Caki2 (cell line): Measurements from ENCODE around the gene SERBP1. TPM values are rescaled to one million over a fixed set of nuclear protein-coding genes. Genes with fewer than 3 reads are reported as not detected.
A peak's percentile ranks its signal among the peaks of the same experiment; 100 is the strongest.

Source experiments
- DNase-seq: peaks from one replicate; pipeline ENCODE4 v3.0.0-alpha.2; 2015; ENCODE audit warnings: low read depth
- in situ Hi-C: cut with HindIII; loops from 2 replicates; pipeline ENCODE4 v1.10.0; 2016; ENCODE audit warnings: low sequenced_read_pairs, low pct_unique_long_range_greater_than_20kb, mixed read lengths
- total RNA-seq: library from RNA; depleted of rRNA; stranded (reverse); fragments of >200 nt; shearing (Covaris generic); gene quantifications from 2 replicates; pipeline ENCODE4 v1.2.3, GENCODE V29; 2014; ENCODE audit warnings: low replicate concordance; rRNA removed

The SERBP1 gene
- 185 and 196 TPM in 2 replicates for total RNA-seq

DNA sequence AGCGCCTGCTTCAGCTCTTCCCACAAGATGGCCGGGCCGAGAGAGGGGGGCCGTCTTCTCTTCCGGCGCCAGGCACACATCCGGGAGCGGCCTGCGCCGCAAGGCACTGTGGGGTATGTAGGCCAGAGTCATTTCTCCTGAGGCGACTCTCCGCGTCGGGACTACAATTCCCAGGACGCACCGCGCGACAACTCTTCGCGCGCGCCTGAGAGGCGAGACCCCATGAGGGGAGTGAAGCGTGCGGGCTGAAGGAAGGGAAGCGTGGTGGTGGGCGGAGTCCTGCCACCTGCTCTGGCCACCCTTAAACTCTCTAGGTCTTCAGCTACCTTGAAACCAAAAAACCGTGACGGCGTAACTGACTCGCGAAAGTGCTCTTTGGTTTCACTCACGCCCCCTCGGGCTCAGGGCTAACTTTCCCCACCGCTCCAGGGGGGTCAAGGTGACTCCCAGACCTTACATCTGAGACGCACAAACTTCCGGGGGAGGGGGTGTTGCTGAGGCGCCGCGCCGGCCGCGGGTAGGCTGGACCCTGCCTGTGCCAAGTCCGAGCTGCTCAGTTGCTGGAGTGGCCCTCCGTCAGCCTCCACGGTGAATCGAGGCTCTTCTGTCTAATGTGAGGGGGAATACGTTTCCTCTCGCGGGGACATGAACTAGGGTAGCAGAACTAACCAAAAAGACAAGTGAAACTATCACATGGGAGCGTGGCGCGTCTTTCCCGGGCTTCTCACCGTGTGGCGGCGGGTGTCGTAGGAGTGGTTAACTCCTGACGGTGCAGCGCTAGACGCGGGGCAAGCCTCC is at the start of gene SERBP1:
SERBP1 (minus strand) TSS at position 45 of the 798 bp plus-strand sequence. CDS start 102 bp downstream, outside the sequence.
- peak; percentile 98 for DNase-seq
- in situ Hi-C loops: no loop called here

DNA sequence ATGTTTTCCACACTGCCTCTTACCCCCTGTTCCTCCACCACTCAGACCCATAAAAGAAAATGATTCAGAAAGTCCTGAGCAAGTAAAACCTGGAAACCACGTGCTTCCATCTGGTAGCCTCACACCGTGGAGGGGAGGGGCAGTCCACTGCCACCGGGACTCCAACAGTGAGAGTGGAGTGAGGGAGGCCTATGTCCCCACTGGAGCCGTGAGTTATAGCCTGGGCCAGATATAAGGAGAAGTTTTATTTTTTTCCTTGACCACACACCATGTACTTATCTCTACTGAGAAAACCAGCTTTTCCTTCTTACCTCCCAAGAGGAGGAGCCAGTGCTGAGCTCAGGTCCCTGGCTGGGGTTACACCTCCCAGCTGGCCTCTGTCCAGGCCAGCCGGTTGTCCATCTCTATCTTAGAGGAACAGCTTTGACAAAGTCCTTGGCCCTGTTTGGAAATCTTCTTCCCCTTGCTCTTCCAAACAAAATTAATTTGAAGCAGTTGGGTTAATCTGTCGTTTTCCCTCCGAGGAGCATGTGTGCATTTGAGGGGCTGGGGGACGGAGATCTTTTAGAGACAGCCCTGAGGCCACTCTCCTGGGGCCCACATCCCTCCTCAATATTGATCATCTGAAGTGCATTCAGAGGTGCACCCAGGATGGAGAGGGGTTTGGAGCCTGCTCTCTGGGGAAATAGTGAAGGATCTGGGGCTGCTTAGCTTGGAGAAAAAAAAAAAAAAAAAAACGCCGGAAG is 49.1 kb upstream of the SERBP1 start:
- no peak for DNase-seq
- in situ Hi-C loops: no loop called here

DNA sequence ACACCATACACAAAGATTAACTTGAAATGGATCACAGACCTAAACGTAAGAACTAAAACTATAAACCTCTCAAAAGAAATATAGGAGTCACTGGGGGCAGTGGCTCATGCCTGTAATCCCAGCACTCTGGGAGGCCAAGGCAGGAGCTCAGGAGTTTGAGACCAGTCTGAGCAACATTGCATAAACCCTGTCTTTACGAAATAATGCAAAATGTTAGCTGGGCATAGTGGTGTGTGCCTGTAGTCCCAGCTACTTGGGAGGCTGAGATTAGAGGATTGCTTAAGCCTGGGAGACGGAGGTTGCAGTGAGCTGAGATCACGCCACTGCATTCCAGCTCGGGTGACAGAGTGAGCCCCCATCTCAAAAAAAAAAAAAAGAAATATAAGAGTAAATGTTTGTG is 46.7 kb upstream of the SERBP1 start:
- in situ Hi-C loops: no loop called here
- DNase-seq: no peak

DNA sequence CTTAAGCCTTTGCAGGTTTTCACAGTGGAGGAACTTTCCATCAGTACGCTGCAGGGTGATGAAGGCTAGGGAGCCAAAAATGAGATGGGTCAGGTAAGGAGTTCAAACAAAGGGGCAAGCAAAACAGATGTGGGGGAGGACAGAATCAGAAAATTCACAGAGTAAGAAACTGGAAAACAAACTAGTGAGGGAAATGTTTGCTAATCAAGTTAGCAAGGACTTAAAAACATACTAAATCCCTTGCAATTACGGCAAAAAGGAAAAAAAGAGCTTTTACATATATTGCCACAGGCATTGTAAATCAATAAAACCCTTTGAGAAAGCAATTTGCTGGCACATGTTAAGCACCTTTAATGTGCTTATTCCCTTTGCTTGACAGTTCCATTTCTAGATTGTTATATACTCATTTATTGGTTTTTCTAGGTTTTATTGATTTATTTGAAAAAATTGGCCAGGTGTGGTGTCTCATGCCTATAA is 45.8 kb upstream of the SERBP1 start:
- in situ Hi-C loops: no loop called here
- no peak for DNase-seq

DNA sequence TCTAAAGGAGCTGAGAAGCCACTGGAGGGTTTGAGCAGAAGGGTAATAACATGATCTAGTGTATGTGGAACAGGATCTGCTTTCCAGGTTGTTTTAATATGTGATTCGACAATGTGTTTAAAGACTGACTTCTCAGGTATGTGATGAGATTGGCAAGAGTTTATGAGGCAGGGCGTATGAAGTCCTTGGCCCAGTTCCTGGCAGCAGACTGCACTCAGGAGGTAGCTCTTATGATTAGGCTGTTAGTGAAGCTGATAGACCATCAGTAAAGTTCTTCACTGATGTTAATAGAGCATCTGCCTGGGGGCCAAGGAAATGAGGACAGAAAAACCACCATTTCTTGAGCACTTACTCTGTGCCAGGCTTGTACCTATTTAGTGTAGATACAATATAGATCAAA is 41.9 kb upstream of the SERBP1 start:
- in situ Hi-C loops: no loop called here
- DNase-seq: no peak

DNA sequence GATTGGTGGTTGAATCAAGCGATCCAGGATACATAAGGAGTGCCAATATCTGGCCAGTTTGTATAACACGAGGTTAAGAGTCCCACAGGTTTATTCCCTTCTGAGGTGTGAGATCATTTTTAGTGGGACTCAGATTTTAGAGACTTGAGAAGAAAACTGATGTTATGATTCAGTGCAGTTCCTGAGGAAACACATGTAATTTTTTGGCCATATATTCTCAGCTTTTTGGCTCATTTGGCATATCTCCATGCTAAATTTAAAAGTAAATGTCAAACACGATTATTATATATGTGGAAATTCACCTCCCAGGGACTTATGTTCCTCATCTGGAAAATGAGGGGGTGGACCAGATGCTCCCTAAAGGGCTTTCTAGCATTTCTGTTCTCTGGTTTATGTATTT is 39.2 kb upstream of the SERBP1 start:
- in situ Hi-C loops: no loop called here
- no peak for DNase-seq

DNA sequence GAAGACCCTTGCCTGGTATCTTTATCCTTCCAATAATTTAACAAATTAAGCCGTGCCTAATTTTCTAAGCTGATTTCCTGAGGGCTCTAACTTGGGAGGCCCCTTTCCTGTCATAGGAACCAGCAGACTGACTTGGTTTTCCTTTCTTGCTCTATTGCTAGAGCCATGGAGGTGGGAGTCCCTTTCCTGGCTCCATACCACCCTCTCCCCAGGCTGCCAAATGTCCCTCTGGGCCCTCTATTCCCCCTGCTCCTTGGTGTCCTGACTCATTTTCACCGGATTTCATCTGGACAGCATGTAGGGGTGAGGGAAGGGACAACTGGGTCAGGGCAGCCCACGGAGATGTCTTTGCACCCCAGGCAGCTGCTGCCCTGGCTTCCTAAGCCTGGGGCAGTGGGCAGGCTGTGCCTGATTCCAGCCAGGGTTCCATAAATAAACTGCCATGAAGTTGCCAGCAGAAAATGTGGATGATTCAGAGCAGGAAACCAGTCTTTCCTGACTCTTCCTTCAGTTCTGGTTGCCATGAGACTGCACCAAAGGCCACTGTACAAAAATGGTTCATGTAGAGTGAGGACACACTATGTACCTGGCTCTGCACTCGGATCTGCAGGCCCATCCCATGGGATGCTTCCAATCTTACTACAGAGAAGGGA is 38.0 kb upstream of the SERBP1 start:
- DNase-seq: no peak
- in situ Hi-C loops: no loop called here

DNA sequence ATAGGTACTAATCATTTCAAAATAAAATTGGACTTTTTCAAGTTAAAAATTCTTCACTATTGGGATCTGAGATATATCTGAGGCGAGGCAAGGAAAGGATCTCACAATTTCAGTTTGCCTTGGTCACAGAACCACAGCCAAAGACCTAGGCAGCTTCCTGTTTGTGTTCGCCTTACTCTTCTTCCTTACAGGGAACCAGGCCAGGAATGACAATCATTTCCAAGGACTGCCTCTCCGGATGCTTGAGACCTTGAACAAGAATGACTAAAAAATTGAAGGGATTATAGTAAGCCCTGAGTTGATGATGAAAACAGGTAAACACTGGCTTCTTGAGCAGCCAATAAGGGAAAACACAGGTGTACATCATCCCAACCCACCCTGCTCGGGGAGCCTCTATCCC is 35.2 kb upstream of the SERBP1 start:
- no peak for DNase-seq
- in situ Hi-C loops: no loop called here

DNA sequence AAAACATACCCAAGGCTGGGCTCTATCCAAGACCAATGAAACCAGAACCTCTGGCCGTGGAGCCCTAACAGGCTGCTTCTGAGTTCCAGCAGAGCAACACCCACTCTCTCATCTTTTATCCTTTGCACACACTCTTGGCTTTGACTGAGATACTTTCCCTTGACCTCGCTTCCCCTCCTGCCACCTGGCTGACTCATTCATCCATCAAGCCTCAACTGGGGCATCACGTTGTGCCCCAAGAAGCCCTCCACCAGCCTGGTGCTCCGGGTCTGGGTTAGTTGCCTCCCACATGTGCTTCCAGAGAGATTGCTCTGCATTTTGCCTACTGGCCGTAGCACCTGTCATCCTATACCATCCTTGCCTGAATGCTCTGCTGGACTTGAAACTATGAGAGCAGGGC is 34.5 kb upstream of the SERBP1 start:
- in situ Hi-C loops: no loop called here
- DNase-seq: no peak

DNA sequence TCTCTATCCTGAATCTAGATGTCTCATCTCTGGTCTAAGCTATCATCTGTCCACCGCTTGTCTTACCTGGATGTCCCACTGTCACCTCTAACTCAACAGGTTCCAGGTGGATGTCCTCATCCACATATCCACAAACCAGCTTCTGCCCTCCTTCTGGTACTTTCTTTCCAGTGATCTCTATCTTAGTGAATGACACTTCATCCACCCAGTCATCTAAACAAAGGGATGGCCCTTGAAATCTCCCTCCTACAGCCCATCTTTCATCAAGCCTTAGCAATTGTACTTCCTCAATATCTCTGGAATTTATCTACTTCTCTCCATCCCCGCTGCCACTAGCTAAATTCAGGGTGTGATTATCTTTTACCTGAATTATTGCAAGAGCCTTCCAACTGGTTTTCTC is 33.9 kb upstream of the SERBP1 start:
- no peak for DNase-seq
- in situ Hi-C loops: no loop called here

DNA sequence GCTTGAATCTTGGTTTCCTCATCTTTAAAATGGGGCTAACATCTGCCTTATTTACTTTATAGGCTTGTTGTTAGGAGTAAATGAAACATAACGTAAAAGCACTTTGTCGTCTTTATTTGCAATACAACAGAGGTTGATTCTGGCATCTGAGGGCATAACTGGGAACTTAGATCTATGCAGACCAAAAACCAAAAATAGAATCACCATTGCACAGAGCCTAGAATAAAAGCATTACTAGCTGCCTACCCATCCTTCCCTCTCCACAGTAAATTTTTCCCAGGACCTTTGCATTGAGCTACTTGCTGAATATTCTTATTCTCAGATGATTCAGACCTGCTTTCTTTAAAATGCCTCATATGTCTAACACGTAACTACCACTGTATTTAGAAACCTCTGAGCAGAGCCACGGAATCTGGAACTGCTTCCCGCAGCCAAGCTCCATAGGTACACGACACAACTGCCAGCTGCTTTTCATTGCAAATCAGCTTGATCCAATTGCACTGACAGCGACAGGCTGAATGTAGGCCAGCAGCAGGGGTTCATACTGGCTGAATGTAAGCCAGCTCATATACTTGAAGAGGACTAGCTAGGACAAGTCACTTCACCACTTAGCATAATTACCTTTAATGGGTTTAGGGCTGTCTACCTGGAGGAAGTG is 33.2 kb upstream of the SERBP1 start:
- in situ Hi-C loops: no loop called here

DNA sequence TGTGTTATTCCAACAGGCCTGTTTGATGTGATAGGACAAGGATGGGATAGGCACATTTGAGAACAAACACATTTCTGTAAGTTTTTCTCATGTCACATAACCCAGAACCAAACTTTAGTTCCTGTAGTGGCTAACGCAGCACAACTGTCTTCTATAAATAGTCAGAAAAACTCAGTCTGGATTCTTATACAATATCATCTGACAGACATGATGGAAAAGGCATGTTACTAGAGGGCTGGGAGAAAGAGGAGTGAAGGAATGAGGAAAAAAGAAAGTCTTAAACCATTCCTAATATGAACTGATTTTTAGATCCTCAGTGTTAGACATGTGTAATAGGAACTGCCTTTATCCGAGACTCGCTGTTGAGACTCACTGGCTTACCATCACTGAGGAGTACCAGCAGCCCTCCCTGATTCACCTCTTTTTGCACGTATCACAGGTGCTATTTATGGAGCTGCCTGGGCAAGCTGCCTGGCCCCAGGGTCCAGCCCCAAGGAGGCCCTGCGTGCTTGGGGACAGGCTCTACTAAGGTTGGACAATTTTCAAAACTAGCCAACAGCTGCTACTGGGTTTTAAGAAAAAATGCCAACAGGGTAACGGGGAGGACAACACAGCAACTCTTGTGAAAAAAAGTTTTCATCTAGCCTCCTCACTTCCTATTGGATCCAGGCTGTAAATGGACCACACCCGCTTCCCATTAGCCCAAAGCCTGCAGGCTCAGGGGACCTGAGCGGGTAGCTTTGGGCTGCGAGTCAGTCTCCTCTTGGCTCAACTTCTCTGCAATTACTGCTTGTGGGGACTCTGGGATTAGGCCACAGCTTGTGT is 30.7 kb upstream of the SERBP1 start:
- in situ Hi-C loops: no loop called here
- DNase-seq: no peak

More for the DNA sequence above, 33.2 kb upstream of the SERBP1 start:
- DNase-seq: no peak

DNA sequence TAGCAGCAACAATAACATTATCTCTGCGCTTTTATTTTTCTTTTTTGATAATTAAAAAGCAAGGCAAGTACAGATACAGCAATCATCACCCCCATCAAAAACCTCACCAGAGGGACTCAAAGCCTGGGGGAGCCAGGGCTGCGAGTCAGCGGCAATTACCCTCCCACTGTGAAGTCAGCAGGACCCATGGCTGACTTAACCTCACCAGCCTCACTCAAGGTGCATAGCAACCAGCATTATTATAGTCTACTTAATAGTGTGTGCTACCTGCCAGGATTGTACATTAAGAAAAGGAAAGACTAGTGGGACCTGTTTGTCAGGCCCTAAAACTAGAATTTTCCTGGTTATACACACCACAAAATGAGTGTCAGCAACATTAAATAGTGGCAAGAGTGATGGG is 28.9 kb upstream of the SERBP1 start:
- no peak for DNase-seq
- in situ Hi-C loops: no loop called here

DNA sequence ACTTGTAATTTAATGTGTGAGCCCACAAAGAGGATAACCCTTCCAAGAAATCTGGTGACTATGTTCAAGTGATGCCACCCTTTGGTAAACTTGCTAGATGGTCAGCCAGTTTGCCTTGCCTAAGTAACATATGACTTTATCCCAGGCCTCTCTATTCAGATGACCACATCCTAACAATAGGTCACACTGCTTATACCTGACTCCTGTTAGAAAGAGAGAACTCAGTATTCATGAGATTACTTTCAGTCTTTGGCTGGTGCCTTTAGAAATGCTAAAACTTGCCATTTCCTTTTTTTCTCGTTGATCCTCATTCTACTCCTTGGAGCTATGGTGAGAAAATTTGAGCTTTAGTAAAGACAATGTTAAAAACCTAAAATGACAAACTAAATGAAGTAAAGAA is 28.5 kb upstream of the SERBP1 start:
- in situ Hi-C loops: no loop called here
- DNase-seq: no peak

DNA sequence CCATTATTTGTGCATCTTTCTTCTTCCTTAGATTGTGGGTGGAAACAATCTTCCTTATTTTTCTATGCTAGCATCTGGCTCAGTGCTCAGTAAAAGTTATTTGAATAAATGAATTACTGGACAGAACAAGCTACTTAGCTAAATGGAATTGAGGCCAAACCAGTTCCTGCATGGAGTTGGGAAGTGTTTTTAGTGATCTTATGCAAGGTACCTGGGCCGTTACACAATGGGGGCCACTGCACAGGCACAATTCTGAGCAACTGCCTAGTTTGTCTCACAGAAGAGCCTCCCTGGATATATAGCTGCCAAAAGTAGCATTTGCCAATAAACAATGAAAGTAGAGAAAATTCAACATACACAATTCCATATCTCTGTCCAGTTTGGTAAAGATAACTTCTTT is 27.0 kb upstream of the SERBP1 start:
- in situ Hi-C loops: no loop called here
- DNase-seq: no peak

DNA sequence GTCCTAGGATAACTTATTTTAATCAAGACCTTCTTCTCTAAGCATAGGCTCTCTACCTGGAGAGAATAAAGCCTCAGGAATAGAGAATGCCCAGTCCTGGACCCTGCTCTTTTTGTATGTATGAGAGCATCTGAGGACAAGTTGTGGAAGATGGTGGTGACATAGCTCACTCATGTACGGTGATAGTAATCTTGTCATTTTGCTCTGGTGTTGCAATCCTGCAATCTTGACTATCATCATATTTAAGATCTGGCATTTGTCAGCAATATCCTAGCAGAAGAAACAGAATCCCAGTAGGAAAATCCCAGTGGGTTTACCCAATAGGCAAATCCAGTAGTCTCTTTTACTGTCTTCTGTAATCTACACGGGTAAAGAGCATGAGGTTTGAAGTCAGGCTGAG is 21.6 kb upstream of the SERBP1 start:
- in situ Hi-C loops: no loop called here

DNA sequence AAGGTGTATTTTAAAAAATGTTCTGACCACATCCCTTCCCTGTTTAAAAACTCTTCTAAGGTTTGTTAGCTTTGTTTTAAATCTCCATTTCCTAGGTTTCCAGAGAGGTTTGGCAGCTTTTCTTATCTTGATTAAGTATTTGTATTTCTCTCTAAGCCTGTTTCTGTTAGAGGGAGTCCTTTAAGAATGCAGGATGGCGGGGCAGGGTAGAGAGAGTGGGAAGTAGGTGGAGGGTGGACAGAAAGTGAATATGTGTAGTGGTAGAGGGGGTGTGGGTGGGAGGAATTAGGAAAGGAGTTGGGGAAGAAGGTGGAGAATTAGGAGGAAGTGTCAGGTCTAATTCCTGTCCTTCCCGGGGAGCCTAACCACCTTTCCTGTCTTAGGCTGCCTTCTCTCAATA is 21.2 kb upstream of the SERBP1 start:
- DNase-seq: no peak
- in situ Hi-C loops: no loop called here

More for the DNA sequence above, 21.6 kb upstream of the SERBP1 start:
- no peak for DNase-seq

DNA sequence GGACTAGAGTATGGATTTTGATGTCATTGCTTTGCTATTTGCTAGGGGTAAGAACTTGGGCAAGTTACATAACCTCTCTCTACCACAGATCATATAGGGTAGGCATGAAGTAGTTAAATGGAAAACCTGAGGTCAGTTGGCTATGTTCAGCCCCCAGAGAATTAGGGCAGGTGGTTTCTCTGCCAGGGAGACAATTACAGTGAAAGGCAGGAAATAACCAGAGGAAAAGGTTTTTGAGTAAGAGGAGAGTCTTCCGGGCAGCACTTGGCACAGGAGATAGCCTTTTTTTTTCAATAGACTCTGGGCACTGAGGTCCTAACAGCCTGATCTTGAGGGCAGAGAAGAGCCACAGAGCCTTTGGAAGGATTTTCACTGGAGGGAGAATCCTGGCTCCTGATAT is 16.7 kb upstream of the SERBP1 start:
- in situ Hi-C loops: no loop called here
- no peak for DNase-seq
